ENCODE results near the gene QRFP. TPM values are rescaled to one million over a fixed set of nuclear protein-coding genes. Genes with fewer than 3 reads are reported as not detected.

The QRFP gene
- total and polyA plus RNA-seq, 4 donors: not detected

DNA sequence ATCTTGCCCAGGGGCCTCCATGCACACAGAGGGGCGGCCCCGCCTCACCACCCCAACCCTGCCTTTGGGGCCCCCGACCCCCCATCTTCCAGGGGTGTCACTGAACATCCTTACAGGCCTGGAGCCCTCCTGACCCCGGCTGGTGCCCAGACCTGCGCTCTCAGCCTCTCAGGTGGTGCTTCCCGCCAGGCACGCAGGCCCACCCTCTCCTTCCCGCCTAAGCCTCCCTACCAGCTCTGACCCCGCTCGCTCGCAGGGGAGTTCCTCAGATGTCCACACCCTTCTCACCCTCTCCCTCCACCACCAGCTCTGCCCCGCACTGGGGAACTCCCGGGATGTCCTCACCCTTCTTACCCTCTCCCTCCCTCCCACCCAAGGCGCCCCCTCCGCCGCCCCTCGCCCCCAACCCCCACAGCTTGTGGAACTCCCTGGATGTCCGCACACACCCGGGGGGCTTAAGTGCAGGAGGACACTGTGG lies 12.3 kb upstream of the QRFP start:
- intact Hi-C loops (cut with DNase I): no loop called here
- no peak overlapping the region for H3K4me3 ChIP-seq (ENCODE audit: low read length in 2 of 2)
- no peaks in the 10 kb centered on the region for H3K4me1 ChIP-seq (ENCODE audit: control insufficient read depth in 1 of 2, insufficient read depth in 2 of 2, low read length in 2 of 2)
- H3K9me3 ChIP-seq (ENCODE audit: control insufficient read depth, low read length): no peaks in the 10 kb centered on the region
- no peak overlapping the region for H3K27ac ChIP-seq (ENCODE audit: low read depth in 1 of 2, low read length in 2 of 2)
- DNase-seq (no peak), ATAC-seq (ENCODE audit: low FRiP score) (no peak)
- no peaks in the 10 kb centered on the region for H3K27me3 ChIP-seq (ENCODE audit: control insufficient read depth in 1 of 2, insufficient read depth in 2 of 2, low read length in 1 of 2)
- no peaks in the 10 kb centered on the region for H3K36me3 ChIP-seq (ENCODE audit: control insufficient read depth in 1 of 2, insufficient read depth in 2 of 2, low read length in 1 of 2)
- WGBS, 2 donors: 91 to 93% methylated on average over 19 of the region's 19 CpGs

GRCh38 chr9:130908146-130908877 lies 11.7 kb upstream of the QRFP start:
- intact Hi-C loops (cut with DNase I): no loop called here
- H3K4me1 ChIP-seq (ENCODE audit: control insufficient read depth in 1 of 2, insufficient read depth in 2 of 2, low read length in 2 of 2): no peaks in the 10 kb centered on the region
- H3K36me3 ChIP-seq (ENCODE audit: control insufficient read depth in 1 of 2, insufficient read depth in 2 of 2, low read length in 1 of 2): no peaks in the 10 kb centered on the region
- H3K27ac ChIP-seq (ENCODE audit: low read depth in 1 of 2, low read length in 2 of 2): no peak overlapping the region
- no peak for DNase-seq
- no peak for ATAC-seq (ENCODE audit: low FRiP score)
- no peaks in the 10 kb centered on the region for H3K9me3 ChIP-seq (ENCODE audit: control insufficient read depth, low read length)
- H3K4me3 ChIP-seq (ENCODE audit: low read length in 2 of 2): no peak overlapping the region
- WGBS, 2 donors: 82 to 84% methylated on average over 21 to 22 of the region's 22 CpGs
- no peaks in the 10 kb centered on the region for H3K27me3 ChIP-seq (ENCODE audit: control insufficient read depth in 1 of 2, insufficient read depth in 2 of 2, low read length in 1 of 2)

DNA sequence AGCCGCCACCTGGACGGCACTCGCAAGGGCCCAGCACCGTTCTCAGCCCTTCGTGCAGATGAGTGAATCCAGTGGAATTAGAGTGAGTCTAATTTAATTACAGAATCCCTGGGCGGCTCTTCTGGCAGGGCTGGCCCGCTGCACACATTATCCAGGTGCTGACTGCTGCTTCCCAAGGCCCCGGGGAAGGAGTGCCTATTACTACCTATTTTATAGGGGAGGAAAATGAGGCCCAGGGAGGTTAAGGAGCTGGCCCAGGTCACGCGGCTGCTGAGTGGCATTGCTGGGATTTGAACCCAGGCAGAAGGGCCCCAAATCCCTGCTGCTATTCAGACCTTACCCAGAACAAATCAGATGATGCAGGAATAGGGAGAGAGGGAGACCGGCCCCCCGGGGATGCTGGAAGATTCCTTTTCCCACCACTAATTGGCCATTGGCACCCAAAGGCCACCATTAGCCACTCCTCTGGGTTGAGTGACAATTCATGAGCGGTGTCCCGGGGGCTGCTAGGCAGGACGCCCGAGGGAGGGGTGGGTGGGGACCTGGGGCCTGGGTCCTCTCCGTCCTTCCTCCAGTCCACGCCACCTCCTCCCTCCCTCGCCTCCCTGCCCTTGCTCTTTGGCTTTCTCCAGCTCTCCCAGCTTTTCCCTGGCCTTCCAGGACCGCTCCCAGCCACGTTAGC lies 10.3 kb upstream of the QRFP start:
- intact Hi-C loops (cut with DNase I): no loop called here
- Histone ChIP-seq H3K4me1 (ENCODE audit: control insufficient read depth in 1 of 2, insufficient read depth in 2 of 2, low read length in 2 of 2) (no peaks in the 10 kb centered on the region), H3K36me3 (ENCODE audit: control insufficient read depth in 1 of 2, insufficient read depth in 2 of 2, low read length in 1 of 2) (no peaks in the 10 kb centered on the region), H3K27me3 (ENCODE audit: control insufficient read depth in 1 of 2, insufficient read depth in 2 of 2, low read length in 1 of 2) (no peaks in the 10 kb centered on the region), H3K4me3 (ENCODE audit: low read length in 2 of 2) (no peak overlapping the region), H3K9me3 (ENCODE audit: control insufficient read depth, low read length) (no peaks in the 10 kb centered on the region), H3K27ac (ENCODE audit: low read depth in 1 of 2, low read length in 2 of 2) (no peak overlapping the region)
- WGBS, 2 donors: 85 to 87% methylated on average over 21 of the region's 21 CpGs
- no peak for DNase-seq
- ATAC-seq (ENCODE audit: low FRiP score): no peak

DNA sequence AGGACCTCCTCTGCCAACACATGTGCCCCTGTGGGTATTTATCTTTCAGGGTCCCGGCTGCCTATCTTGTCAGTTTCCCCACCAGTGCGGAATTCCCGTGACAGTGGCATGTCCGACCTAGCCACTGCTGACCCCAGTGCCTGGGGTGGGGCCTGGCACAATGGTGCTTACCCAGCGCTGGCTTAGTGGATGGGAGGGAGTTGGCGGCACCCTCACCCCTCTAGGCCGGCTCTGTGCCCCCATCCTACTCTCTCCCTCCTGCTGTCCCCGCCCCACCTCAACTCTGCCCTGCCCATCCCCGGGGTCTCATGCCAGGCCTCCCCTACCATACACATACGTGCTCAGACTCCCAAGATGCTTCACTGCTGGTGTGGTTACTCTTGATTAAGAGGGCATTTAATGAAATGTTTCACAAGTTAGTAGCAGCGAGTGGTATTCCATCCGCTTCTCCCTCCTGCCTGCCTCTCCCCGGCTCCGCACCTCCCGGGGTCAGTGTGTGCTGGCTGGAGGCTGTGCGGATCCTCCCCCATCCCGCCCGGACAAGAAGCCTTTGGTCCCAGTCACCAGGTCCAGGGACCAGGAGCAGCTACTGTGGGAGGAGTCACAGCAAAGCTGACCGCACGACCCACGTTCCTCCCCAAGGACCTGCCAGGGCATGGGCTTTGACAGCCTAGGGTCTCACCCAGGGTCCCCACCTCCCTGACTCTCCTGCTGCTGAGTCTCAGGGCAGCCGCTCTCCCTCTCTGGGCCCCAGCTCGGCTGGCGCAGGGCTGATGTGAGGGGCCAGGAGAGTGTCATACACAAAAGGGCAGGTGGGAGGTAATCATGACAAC lies 9.5 kb upstream of the QRFP start:
- WGBS, 2 donors: 79 to 85% methylated on average over 24 of the region's 24 CpGs
- no peak for ATAC-seq (ENCODE audit: low FRiP score)
- Histone ChIP-seq H3K27ac (ENCODE audit: low read depth in 1 of 2, low read length in 2 of 2) (no peak overlapping the region), H3K36me3 (ENCODE audit: control insufficient read depth in 1 of 2, insufficient read depth in 2 of 2, low read length in 1 of 2) (no peaks in the 10 kb centered on the region), H3K4me1 (ENCODE audit: control insufficient read depth in 1 of 2, insufficient read depth in 2 of 2, low read length in 2 of 2) (no peaks in the 10 kb centered on the region), H3K9me3 (ENCODE audit: control insufficient read depth, low read length) (no peaks in the 10 kb centered on the region), H3K4me3 (ENCODE audit: low read length in 2 of 2) (no peak overlapping the region), H3K27me3 (ENCODE audit: control insufficient read depth in 1 of 2, insufficient read depth in 2 of 2, low read length in 1 of 2) (no peaks in the 10 kb centered on the region)
- intact Hi-C loops (cut with DNase I): no loop called here
- DNase-seq: no peak

DNA sequence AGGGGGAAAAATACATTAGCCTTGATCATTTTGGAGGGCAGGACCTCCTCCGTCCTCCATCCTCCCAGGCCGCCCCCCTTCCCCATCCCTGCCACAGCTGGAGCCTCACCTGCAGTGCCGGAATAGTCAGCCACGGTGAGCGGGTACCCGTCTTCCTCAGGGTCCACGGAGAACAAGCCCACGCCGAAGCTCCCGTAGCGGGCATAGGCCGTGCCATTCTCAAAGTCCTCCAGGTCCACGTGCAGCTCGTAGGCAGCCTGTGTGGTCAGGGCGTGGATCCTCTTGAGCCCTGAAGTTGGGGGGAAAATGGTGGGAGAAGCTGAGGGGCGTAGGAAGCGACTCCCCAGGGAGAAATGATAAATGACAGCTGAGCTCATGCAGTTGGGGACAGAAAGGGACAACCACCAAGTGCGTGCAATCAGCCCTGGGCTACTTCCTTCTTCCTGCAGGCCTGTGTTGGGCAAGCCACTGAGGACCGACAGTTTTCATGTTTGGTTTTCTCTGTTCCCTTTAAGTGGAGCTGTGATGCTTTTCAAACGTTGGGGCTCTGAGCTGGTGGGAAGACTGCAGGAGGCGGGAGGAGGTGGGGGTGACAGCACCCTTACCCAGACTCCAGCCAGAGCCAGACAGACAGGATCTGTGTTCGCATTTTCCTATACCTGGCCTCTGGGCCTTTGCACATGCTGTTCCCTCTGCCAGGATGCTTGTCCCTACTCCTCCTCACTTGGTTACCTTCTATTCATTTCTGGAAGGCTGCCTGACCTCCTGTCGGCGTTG lies 8.7 kb upstream of the QRFP start:
- Histone ChIP-seq H3K27me3 (ENCODE audit: control insufficient read depth in 1 of 2, insufficient read depth in 2 of 2, low read length in 1 of 2) (no peaks in the 10 kb centered on the region), H3K4me1 (ENCODE audit: control insufficient read depth in 1 of 2, insufficient read depth in 2 of 2, low read length in 2 of 2) (no peaks in the 10 kb centered on the region), H3K4me3 (ENCODE audit: low read length in 2 of 2) (no peak overlapping the region), H3K36me3 (ENCODE audit: control insufficient read depth in 1 of 2, insufficient read depth in 2 of 2, low read length in 1 of 2) (no peaks in the 10 kb centered on the region), H3K9me3 (ENCODE audit: control insufficient read depth, low read length) (no peaks in the 10 kb centered on the region), H3K27ac (ENCODE audit: low read depth in 1 of 2, low read length in 2 of 2) (no peak overlapping the region)
- ATAC-seq (ENCODE audit: low FRiP score) (no peak), DNase-seq (no peak)
- 93 to 94% methylated on average over 24 of the region's 24 CpGs for WGBS, 2 donors
- intact Hi-C loops (cut with DNase I): no loop called here

DNA sequence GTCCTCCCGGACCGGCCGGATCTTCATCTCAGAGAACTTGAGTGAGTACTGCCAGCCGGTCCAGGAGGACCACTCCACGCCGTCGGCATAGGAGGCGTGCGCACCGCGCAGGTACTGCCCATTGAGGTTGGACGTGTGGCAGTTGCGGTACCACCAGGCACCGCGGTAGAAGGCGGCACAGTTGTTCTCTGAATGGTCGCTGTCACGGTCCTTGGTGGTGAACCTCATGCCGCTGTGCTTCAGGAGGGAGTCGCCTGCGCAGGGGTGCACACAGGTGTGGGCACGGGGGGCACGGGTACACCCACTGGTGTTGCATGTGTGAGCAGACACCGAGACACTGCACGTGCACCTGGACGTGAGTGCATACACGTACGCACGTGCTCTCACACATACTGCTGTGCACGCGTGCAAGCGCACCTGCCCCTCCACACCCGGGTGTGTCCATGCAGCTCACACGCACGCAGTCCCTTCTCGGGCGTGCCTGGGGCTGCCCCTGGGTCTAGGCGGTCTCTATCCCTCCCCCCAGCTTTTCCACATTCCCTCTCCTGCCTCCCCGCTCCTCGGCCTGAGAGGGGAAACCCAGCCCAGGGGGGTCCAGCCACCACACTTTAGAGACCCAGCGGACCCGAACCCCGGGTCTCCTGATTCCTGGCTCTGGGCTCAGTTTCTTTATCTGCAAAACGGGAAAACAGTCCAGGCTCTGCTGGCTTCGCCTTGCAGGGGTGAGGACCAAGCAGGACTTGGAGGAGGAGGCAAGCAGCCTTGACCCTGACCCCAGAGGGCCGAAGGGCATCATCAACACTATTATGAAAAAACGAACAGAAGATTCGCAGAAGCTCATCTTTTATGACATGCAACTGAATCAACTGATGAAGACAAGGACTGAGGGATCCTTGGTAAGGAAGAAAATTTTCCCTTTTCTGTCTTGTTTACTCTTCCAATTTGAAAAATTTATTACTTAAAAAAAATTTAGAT lies 7.7 kb upstream of the QRFP start:
- DNase-seq: no peak
- ATAC-seq (ENCODE audit: low FRiP score): no peak
- H3K4me1 ChIP-seq (ENCODE audit: control insufficient read depth in 1 of 2, insufficient read depth in 2 of 2, low read length in 2 of 2): no peaks in the 10 kb centered on the region
- H3K27ac ChIP-seq (ENCODE audit: low read depth in 1 of 2, low read length in 2 of 2): no peak overlapping the region
- intact Hi-C loops (cut with DNase I): no loop called here
- H3K4me3 ChIP-seq (ENCODE audit: low read length in 2 of 2): no peak overlapping the region
- no peaks in the 10 kb centered on the region for H3K27me3 ChIP-seq (ENCODE audit: control insufficient read depth in 1 of 2, insufficient read depth in 2 of 2, low read length in 1 of 2)
- H3K36me3 ChIP-seq (ENCODE audit: control insufficient read depth in 1 of 2, insufficient read depth in 2 of 2, low read length in 1 of 2): no peaks in the 10 kb centered on the region
- no peaks in the 10 kb centered on the region for H3K9me3 ChIP-seq (ENCODE audit: control insufficient read depth, low read length)
- WGBS, 2 donors: 88 to 89% methylated on average over 48 of the region's 48 CpGs

DNA sequence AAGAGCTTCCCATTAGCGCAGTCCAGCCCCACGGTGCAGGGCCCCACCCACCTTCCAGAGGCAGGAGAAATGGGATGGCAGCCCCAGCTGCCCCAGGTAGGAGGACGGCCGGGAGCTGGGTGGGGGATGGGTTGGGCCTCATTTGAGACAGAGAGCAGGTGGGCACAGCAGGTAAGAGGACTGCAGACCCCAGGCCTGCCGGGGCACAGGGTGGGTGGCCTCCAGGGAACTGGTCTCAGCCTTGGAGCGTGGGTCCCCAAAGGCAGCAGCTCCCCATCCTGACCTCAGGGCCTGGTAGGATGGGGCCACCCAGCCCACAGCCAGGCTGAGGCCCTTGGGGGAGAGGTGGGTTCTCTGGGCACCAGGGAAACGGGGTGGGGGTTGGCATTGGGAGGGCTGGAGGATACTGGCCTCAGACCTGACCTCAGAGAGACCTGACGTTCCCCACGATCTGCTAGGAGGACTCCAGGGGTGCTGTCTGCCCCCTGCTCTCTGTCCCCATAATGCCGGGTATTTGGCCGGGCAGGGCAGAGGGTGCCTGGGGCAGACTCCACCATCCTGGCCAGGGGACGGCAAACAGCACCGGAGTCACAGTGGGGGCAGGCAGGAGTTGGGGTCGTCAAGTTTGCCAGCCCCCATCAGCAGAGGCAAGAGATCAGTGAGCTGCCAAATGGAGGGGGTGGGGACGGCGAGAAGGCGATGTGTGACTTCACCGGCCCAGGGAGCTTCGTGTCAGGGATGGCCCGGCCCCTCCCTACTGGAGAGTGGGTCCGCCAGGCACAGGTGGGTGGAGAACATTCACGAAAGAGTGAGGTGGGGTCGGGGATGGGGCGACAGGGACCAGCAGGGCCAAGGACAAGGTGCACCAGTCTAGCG lies 6.8 kb upstream of the QRFP start:
- no peak overlapping the region for H3K27ac ChIP-seq (ENCODE audit: low read depth in 1 of 2, low read length in 2 of 2)
- no peaks in the 10 kb centered on the region for H3K36me3 ChIP-seq (ENCODE audit: control insufficient read depth in 1 of 2, insufficient read depth in 2 of 2, low read length in 1 of 2)
- H3K9me3 ChIP-seq (ENCODE audit: control insufficient read depth, low read length): no peaks in the 10 kb centered on the region
- ATAC-seq (ENCODE audit: low FRiP score) (no peak), DNase-seq (no peak)
- WGBS, 2 donors: 60 to 66% methylated on average over 25 of the region's 25 CpGs
- no peaks in the 10 kb centered on the region for H3K4me1 ChIP-seq (ENCODE audit: control insufficient read depth in 1 of 2, insufficient read depth in 2 of 2, low read length in 2 of 2)
- no peak overlapping the region for H3K4me3 ChIP-seq (ENCODE audit: low read length in 2 of 2)
- no peaks in the 10 kb centered on the region for H3K27me3 ChIP-seq (ENCODE audit: control insufficient read depth in 1 of 2, insufficient read depth in 2 of 2, low read length in 1 of 2)
- intact Hi-C loops (cut with DNase I): no loop called here
